A673 (cell line): ENCODE data around the gene GALNTL6. TPM values are rescaled to one million over a fixed set of nuclear protein-coding genes. Genes with fewer than 3 reads are reported as not detected.

Experiments used
- BruUV-seq: library from RNA; stranded (reverse); fragments of 400-500 nt; replicated peaks from 2 replicates; lab custom pipeline; 2021; lab: Mats Ljungman, UMichigan
- CTCF ChIA-PET: fragments of 300-600 bp; sonication (Branson Sonifier 250); formaldehyde crosslinking; loops from one replicate; lab custom pipeline; 2022; ENCODE audit warnings: antibody characterized with exemption; lab: Charles Lee
- POLR2A ChIA-PET: fragments of 300-600 bp; sonication (Branson Sonifier 250); formaldehyde crosslinking; loops from one replicate; lab custom pipeline; 2022; ENCODE audit warnings: antibody characterized with exemption; ENCODE audit not compliant: low non-redundant PET; lab: Charles Lee
- DNase-seq: peaks from one replicate; pipeline ENCODE4 v3.0.0-alpha.2; 2015; ENCODE audit warnings: low spot score
- H3K27ac ChIP-seq: fragments of 200-600 bp; sonication (generic); 2 replicates; pipeline ENCODE4 v1.5.1; 2016; ENCODE audit warnings: mixed run types, low read depth, mild to moderate bottlenecking, mixed read lengths, antibody characterized with exemption, low read length; ENCODE audit not compliant: poor library complexity, severe bottlenecking
- H3K27me3 ChIP-seq: fragments of 200-600 bp; sonication (generic); replicated peaks from 2 replicates; pipeline ENCODE4 v1.6.1; 2017; ENCODE audit warnings: mixed run types, low read depth, mild to moderate bottlenecking, mixed read lengths, antibody characterized with exemption, low read length; ENCODE audit not compliant: insufficient read depth, poor library complexity
- H3K36me3 ChIP-seq: fragments of 200-600 bp; sonication (generic); 2 replicates; pipeline ENCODE4 v1.6.1; 2016; ENCODE audit warnings: mixed run types, mild to moderate bottlenecking, mixed read lengths, antibody characterized with exemption, low read length; ENCODE audit not compliant: insufficient read depth, poor library complexity, severe bottlenecking
- H3K4me1 ChIP-seq: fragments of 200-600 bp; sonication (generic); 2 replicates; pipeline ENCODE4 v1.6.1; 2017; ENCODE audit warnings: mixed run types, mild to moderate bottlenecking, mixed read lengths, antibody characterized with exemption, low read length; ENCODE audit not compliant: insufficient read depth, poor library complexity, severe bottlenecking
- H3K4me3 ChIP-seq: fragments of 200-600 bp; sonication (generic); 2 replicates; pipeline ENCODE4 v1.5.1; 2016; ENCODE audit warnings: low read depth, mixed run types, mild to moderate bottlenecking, mixed read lengths, low read length; ENCODE audit not compliant: poor library complexity, severe bottlenecking
- H3K9me3 ChIP-seq: fragments of 200-600 bp; sonication (generic); 2 replicates; pipeline ENCODE4 v1.6.1; 2016; ENCODE audit warnings: mixed run types, low read depth, mild to moderate bottlenecking, mixed read lengths, antibody characterized with exemption, low read length; ENCODE audit not compliant: poor library complexity, severe bottlenecking
- CTCF ChIP-seq: fragments of 300-800, 200-600 bp; sonication (generic); conservative IDR thresholded peaks from 2 replicates; pipeline ENCODE4 v1.5.1; 2017; ENCODE audit warnings: low read depth, mild to moderate bottlenecking, antibody characterized with exemption, low read length, moderate library complexity, mixed read lengths
- EZH2 ChIP-seq: fragments of 200-600 bp; sonication (generic); IDR thresholded peaks from 2 replicates; pipeline ENCODE4 v1.6.1; 2017; ENCODE audit warnings: borderline replicate concordance, low read depth, mild to moderate bottlenecking, mixed read lengths, antibody characterized with exemption, low read length; ENCODE audit not compliant: poor library complexity, severe bottlenecking
- intact Hi-C: fragments of 100-400 bp; cut with micrococcal nuclease; formaldehyde crosslinking; loops from one replicate; pipeline ENCODE4 v1.10.0; 2022; ENCODE audit not compliant: unreplicated experiment
- total RNA-seq: library from RNA; stranded (reverse); gene quantifications from 2 replicates; pipeline ENCODE4 v1.2.3, GENCODE V29; 2021

GALNTL6 gene
- total RNA-seq, 1 experiment from 2014 or later, result 0.30 TPM

- Histone ChIP-seq H3K4me3 (no peak overlapping the region), H3K27ac (no peak overlapping the region), H3K4me1 (no peaks in the 10 kb centered on the region), H3K9me3 (no peaks in the 10 kb centered on the region), H3K36me3 (no peaks in the 10 kb centered on the region), H3K27me3 (no peaks in the 10 kb centered on the region)
- TF ChIP-seq CTCF (no peak), EZH2 (no peak)
- no peak for DNase-seq
- ChIA-PET CTCF (no interaction called here), POLR2A (no interaction called here)
- no TSS peak for BruUV-seq
- intact Hi-C loops, result no loop called here
Measured at GRCh38 chr4:172393220-172393619, 580.0 kb downstream of the GALNTL6 start.

- no peak overlapping the region for H3K27ac ChIP-seq
- H3K36me3 ChIP-seq, result no peaks in the 10 kb centered on the region
- intact Hi-C loops, result no loop called here
- no peaks in the 10 kb centered on the region for H3K27me3 ChIP-seq
- H3K9me3 ChIP-seq, result no peaks in the 10 kb centered on the region
- H3K4me1 ChIP-seq, result no peaks in the 10 kb centered on the region
- DNase-seq, result no peak
- POLR2A ChIA-PET, result no interaction called here
- BruUV-seq, result no TSS peak
- H3K4me3 ChIP-seq, result no peak overlapping the region
- TF ChIP-seq EZH2, result no peak
- TF ChIP-seq CTCF, result no peak
- CTCF ChIA-PET, result no interaction called here
Measured at GRCh38 chr4:172404676-172405075, 591.5 kb downstream of the GALNTL6 start.

GRCh38 chr4:172410363-172410762, 597.2 kb downstream of the GALNTL6 start:
- Histone ChIP-seq H3K36me3 (no peaks in the 10 kb centered on the region), H3K9me3 (no peaks in the 10 kb centered on the region), H3K4me3 (no peak overlapping the region), H3K27ac (no peak overlapping the region), H3K4me1 (no peaks in the 10 kb centered on the region), H3K27me3 (no peaks in the 10 kb centered on the region)
- intact Hi-C loops, result no loop called here
- TF ChIP-seq CTCF (no peak), EZH2 (no peak)
- ChIA-PET POLR2A (no interaction called here), CTCF (no interaction called here)
- BruUV-seq, result no TSS peak
- DNase-seq, result peak; percentile 19
